Smooth muscle cell of the brain vasculature (primary cell): ENCODE results near the gene MAPK8.

ENCODE experiments used
- DNase-seq: peaks from one replicate; pipeline ENCODE4 v3.0.0-alpha.2; 2012; ENCODE audit warnings: low read depth, low spot score

MAPK8 gene

GRCh38 chr10:48448796-48449195 lies 142.3 kb downstream of the MAPK8 start:
- no peak for DNase-seq

GRCh38 chr10:48449501-48450232 lies 143.2 kb downstream of the MAPK8 start:
- DNase-seq, result no peak

GRCh38 chr10:48450233-48450740 lies 143.8 kb downstream of the MAPK8 start:
- no peak for DNase-seq

- no peak for DNase-seq
Observed at GRCh38 chr10:48450741-48451466, 144.4 kb downstream of the MAPK8 start.

- no peak for DNase-seq
Observed at GRCh38 chr10:48451969-48452878, 145.7 kb downstream of the MAPK8 start.

GRCh38 chr10:48452879-48453412 lies 146.5 kb downstream of the MAPK8 start:
- no peak for DNase-seq

GRCh38 chr10:48453451-48454301 lies 147.2 kb downstream of the MAPK8 start:
- no peak for DNase-seq

- DNase-seq, result no peak
Observed at GRCh38 chr10:48454302-48455054, 148.0 kb downstream of the MAPK8 start.

- no peak for DNase-seq
Observed at GRCh38 chr10:48455055-48455391, 148.5 kb downstream of the MAPK8 start.

- DNase-seq, result no peak
Observed at GRCh38 chr10:48455392-48456151, 149.1 kb downstream of the MAPK8 start.

- DNase-seq, result no peak
Observed at GRCh38 chr10:48456361-48456804, 149.9 kb downstream of the MAPK8 start.

GRCh38 chr10:48456808-48457761 lies 150.6 kb downstream of the MAPK8 start:
- DNase-seq, result no peak

GRCh38 chr10:48457949-48458661 lies 151.6 kb downstream of the MAPK8 start:
- no peak for DNase-seq

- no peak for DNase-seq
Observed at GRCh38 chr10:48458662-48459048, 152.2 kb downstream of the MAPK8 start.

- no peak for DNase-seq
Observed at GRCh38 chr10:48459270-48460150, 153.0 kb downstream of the MAPK8 start.

- no peak for DNase-seq
Observed at GRCh38 chr10:48460182-48460581, 153.7 kb downstream of the MAPK8 start.
